Measurements from ENCODE around the gene MRPL20. TPM values are rescaled to one million over a fixed set of nuclear protein-coding genes. Genes with fewer than 3 reads are reported as not detected.
"Not testable (repeated sequence)": the region's sequence is repeated elsewhere in the genome, so short reads cannot be mapped to it uniquely, and the experiment has no call there.

MRPL20 gene
- 98.2 and 102 TPM in 2 replicates for total RNA-seq

DNA sequence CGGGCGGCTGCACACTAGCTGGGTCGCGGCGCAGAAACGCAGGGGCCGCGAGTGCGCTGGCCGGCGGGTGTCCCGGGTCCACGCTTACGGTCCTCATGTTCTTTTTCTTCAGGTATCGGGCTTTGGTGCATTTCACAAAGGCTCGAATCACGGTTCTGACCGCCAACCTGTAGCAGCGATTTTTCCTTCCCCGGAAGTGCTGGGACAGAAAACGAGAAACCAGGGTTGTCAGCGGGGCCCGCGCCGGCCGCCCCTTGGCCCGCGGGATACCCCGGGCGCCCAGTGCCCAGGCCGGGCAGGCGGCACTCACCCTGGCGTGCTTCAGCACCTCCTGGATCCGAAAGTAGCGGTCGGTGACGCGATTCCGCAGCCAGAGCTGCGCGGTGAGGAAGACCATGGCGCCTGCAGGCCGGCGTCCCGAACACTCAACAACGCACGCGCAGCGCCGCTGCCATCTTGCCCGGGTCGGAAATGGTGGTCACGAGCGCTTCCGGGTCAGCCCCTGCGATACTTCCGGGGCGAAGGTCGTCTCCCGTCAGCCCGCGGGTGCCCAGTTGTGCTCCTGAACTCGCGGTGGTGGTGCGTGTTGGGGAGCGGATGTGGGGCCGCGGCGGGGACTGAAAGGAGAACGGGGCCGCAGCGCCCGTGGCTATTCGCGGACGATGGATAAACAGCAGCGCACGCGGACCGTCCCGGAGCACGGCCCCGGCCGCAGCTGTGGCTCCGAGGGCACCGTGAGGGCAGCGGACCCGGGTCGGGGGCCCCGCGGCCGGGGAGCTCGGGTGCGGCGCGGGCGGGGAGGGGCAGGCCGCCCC is at the start of gene MRPL20:
TSS of gene MRPL20 (minus strand) at position 473 of the 815 bp plus-strand sequence. CDS start at position 397, 76 bp downstream.
- DNase-seq: peak; percentile 93

DNA sequence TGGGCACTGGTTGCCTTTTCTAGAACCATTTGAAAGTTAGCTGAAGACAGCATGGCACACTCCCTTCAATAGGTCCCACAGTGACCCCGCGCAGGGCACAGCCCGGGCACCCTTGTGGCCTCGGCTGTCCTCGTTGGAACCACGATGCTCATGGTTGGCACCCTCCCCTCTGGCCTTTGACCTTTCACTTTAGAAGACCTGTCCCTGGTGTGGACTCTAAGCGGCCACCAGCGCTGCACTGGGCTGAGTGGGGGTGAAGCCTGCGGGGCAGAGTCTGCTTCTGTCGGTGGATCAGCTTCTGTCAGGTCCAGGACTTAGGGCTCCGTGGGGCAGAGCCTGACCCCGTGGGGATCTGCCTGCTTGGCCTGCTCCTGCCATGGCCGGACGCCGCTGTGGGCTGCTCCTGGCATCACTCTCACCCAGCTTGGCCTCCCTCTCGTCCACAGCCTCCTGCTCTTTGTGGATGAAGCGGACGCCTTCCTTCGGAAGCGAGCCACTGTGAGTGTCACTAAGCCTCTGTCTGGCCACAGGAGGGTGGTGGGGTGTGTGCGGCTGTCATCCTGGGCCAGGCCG is 49.7 kb upstream of the MRPL20 start:
- DNase-seq: not testable (repeated sequence)

DNA sequence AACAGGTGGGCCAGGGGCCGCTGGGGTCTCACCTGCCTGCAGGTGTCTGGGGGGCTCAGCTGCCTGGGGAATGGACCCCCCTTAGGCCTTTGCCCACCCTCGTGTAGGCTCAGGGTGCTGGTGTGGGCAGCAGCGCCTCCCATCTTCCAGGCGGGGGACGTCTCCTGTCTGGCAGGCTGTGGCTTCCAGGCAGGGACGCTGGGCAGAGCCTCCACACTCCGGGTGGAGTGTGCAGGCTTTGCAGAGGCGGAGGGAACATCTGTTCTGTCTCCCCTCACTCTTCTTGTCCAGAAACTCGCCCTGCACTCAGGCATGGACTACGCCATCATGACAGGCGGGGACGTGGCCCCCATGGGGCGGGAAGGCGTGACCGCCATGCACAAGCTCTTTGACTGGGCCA is 48.8 kb upstream of the MRPL20 start:
- not testable (repeated sequence) for DNase-seq

GRCh38 chr1:1455366-1455884 is 48.3 kb upstream of the MRPL20 start:
- DNase-seq: no peak

GRCh38 chr1:1454286-1455056 is 47.4 kb upstream of the MRPL20 start:
- DNase-seq: not testable (repeated sequence)

DNA sequence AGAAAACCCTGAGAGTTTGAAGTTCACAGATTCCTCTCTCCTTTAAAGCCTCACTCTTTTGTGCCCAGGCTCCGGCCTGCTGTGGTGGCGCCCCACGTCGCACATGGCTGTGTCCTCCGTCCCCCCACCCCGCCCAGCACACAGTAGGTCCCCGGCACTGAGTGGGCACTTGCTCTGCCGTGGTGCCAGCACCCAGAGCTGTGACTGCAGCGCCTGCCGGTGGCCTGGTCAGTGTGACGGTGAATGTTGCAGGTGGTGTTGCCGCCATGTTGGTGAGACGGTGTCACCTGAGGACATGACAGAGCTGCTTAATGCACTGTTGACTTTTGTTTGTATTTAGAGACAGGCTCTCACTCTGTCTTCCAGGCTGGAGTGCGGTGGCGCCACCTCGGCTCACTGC is 45.8 kb upstream of the MRPL20 start:
- DNase-seq: no peak

GRCh38 chr1:1452365-1452739 is 45.3 kb upstream of the MRPL20 start:
- not testable (repeated sequence) for DNase-seq

- no peak for DNase-seq
These were observed 44.7 kb upstream of the MRPL20 start for GRCh38 chr1:1451696-1452364.

DNA sequence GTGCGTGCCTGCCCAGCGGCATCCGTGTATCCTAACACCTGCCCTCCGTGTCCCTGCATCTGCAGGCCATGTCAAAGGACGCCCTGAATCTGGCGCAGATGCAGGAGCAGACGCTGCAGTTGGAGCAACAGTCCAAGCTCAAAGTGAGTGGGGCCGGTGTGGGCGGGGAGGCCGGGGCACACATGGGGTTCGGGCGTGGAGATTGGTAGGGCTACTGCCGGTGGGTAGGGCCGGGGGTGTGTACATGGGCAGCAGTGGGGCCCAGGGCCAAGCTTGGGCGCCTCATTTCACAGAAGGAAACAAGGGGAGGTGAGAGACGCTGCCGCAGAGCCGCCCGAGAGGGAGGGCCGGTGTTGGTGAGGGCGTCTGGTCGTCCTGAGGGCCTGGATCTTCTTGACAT is 43.5 kb upstream of the MRPL20 start:
- not testable (repeated sequence) for DNase-seq

GRCh38 chr1:1449099-1449739 is 42.1 kb upstream of the MRPL20 start, which contains the start of gene ATAD3C:
ATAD3C (plus strand) TSS chr1:1449689; CDS start chr1:1450684, 995 bp downstream.
- DNase-seq: no peak

- DNase-seq: not testable (repeated sequence)
These were observed 39.5 kb upstream of the MRPL20 start for GRCh38 chr1:1446631-1447030.

GRCh38 chr1:1442069-1442770 is 35.1 kb upstream of the MRPL20 start:
- DNase-seq: no peak

DNA sequence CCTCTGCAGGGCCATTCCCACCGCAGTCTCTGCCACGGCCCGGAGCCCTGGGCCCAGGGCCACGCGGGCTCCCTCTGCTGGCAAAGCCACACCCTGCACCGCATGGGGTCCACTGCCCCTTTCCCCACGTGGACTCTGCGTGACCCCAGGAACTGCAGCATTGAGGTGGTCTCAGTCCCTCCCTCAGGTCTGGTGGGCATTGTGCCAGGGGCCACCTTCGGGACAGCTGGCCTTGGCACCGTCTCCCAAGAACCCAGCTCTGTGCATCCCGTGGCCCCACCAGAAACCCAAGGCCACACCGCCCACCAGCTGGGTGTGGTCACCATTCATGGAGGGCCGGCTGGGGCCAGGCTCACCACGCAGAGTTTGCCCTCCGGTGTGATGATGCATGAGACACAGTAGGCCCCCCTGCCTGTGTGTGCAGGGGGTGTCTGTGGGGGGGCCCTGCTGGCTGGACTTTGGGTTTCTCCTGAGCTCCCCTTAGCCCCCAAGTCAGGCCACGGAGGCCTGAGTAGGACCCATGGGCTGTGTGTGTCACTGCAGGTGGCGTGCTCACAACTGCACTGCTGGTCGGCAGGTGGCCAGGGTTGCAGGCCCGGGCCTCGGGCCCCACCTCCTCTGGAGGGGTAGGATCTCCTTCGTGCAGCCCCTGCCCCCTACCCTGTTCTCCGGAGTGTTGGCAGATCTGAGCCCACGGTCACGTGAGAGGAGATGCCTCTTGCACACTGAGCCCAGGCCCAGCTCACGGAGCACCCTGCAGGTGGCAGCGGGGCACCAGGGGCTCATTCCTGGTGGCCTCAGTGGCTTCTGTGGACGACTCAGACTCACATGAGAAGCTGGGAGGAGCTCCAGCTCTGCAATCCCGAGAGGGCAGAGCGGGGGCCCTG is 34.2 kb upstream of the MRPL20 start:
- DNase-seq: peak; percentile 70

GRCh38 chr1:1440262-1441001 is 33.3 kb upstream of the MRPL20 start:
- DNase-seq: no peak

DNA sequence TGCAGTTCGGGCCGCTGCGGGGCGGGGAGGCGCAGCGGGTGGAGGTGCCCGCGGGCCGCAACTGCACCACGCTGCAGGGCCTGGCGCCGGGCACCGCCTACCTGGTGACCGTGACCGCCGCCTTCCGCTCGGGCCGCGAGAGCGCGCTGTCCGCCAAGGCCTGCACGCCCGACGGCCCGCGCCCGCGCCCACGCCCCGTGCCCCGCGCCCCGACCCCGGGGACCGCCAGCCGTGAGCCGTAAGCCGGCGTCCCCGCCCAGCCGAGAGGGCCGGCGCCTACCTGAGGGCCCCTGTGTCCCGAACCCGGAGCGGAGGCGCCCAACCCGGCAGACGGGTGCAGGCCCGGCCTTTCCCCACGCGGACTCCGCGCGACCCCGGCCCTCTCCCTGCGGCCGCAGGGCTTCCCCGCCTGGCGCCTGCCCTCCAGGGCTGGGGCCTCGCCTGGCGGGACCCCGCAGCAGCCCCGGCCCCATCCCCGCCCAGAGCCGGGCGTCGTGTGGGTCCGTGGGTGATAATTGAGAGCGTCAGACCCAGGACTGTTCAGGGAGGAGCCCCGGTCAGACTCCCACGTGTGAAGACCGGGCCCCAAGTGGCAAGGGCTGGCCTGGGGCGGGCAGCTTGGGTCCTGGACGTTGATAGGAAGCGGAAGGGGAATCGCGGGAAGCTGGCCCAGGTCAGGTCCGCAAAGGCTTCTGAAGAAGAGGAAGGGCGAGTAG is 32.6 kb upstream of the MRPL20 start:
- no peak for DNase-seq

DNA sequence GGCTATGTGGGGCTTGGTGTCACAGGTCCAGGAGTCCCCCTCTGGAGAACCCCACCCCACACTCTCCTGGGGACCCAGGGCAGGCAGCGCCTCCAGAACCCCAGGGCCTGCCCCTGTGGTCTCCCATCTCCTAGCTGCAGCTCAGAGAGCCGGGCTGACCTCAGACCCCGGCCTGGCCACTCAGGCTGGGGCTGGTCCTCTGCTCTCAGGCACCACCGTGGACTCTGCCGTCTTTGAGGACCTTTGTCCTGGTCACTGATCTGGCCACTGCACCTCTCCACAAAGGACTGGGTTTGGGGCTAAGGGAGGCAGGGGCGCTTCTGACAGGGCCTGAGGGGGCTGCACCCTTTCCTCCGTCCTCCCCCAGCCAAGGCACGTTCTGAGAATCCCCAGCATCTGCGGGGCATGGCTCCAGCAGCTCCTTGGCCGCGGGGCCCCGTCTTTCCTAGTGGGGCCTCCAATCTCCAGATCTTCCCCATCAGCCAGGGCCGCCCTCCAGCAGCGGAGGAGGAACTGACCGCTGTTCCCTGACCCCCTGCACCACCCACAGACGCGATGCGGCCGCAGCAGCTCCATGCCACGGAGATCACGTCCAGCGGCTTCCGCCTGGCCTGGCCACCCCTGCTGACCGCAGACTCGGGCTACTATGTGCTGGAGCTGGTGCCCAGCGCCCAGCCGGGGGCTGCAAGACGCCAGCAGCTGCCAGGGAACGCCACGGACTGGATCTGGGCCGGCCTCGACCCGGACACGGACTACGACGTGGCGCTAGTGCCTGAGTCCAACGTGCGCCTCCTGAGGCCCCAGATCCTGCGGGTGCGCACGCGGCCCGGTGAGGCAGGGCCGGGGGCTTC is 31.7 kb upstream of the MRPL20 start:
- DNase-seq: no peak

GRCh38 chr1:1437904-1438376 is 30.8 kb upstream of the MRPL20 start:
- no peak for DNase-seq
